Fibroblast of skin of back (primary cell): ENCODE data around the gene JUNB.
"Not testable (repeated sequence)": the region's sequence is repeated elsewhere in the genome, so short reads cannot be mapped to it uniquely, and the experiment has no call there.

Experiments used
- DNase-seq: peaks from one replicate; pipeline ENCODE4 v3.0.0-alpha.2; 2013

Gene JUNB

DNA sequence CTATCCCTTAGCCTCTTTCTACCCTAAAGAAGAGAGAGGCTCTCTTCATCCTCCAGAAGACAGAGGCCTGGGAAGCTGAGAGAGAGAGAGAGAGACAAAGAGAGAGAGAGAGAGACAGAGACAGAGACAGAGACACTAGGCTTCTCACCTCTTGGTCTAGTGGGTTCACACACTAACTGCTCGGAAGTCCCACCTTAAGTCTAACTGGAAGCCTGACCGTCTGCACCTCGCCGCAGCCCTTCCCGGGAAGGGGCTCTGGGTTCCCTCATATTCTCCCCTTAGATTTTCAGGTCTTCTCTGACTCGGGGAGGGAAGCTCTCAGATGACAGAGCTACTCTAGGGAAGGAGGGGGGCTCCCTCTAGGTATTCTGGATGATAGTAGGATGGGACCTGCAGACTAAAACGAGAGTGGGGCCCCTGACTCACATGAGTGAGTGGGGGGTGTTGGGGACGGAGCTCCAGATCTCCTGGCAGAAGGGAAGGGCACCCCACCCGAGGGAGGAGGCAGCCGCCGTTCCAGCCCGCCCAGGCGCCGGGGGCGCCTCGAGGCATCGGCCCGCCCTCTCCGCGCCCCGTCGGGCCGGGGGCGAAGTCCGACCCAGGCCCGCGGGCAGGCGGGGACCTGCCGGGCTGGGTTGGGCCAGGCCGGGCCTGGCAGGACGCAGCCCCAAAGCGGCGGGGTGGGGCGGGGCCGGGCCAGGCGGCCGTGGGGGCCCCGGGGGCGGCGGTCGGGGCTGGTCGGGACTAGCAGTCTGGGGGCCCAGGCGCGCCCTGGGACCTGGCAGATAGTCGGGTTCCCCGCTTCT is 2.0 kb upstream of the JUNB start:
- DNase-seq, result no peak

DNA sequence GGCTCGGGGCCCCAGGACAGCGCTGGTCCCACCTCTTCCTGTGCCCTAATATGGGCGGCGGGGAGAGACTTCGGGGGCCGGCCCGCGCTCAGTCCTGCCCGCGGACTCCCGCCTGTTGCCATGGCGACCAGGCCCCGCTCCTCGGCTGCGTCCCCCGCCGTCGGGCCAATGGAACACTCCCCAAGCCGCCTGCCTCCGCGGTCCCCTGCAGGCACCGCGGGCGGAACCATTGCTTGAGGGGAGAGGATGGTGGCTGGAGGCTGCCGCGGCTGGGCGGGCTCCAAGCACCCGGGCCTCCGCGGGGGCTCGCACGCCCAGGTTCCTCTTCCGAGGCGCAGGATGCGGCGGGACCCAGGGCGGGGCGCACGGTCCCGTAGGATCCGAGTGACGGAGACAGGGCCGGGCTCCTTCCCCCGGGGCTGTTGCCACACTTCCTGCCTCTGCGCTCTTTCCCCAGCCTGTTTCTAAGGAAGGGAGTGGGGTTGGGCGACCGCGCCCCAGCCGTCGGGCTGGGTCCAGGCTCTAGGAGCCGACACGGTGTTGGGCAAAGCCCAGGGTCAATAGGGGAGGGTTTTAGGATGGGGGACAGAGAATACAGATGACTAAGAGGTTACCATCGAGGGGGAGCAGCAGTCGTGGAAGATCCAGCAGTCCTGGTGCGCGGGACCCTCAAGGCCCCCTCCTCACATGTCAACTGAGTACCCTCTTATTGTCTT is 1.2 kb upstream of the JUNB start:
- peak; percentile 97 for DNase-seq

DNA sequence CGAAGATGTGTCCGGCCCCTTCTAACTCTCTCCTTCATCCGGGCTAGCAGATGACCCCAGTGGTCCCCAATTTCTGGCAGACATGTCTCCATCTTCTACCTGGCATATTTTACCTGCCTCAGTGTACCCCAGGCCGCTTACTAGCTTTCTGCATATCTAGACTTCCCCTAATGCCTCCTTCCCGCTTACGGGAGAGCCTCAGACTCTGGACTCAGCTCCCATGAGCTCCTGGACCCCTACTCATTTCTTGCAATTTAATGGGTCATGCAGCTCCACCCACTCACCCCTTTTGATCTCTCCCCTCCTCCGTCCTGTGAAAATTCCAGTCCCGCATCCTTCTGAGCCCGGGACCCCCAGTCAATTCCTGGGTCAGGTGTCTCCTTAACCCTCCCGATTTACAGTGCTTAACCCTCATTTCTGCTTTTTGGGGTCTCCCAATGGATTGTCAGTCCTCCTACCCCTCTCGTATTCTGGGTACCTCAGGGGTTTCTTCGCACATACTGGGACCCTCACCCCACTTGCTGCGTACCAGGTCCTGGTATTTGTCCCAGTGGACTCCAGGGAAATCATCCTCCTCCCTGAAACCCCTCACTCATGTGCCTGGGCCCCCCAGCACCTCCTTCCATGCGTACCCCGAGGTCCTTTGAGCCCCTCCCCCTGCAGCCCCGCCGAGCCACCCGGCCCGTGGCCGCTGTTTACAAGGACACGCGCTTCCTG is 500 bp upstream of the JUNB start:
- DNase-seq, result no peak

DNA sequence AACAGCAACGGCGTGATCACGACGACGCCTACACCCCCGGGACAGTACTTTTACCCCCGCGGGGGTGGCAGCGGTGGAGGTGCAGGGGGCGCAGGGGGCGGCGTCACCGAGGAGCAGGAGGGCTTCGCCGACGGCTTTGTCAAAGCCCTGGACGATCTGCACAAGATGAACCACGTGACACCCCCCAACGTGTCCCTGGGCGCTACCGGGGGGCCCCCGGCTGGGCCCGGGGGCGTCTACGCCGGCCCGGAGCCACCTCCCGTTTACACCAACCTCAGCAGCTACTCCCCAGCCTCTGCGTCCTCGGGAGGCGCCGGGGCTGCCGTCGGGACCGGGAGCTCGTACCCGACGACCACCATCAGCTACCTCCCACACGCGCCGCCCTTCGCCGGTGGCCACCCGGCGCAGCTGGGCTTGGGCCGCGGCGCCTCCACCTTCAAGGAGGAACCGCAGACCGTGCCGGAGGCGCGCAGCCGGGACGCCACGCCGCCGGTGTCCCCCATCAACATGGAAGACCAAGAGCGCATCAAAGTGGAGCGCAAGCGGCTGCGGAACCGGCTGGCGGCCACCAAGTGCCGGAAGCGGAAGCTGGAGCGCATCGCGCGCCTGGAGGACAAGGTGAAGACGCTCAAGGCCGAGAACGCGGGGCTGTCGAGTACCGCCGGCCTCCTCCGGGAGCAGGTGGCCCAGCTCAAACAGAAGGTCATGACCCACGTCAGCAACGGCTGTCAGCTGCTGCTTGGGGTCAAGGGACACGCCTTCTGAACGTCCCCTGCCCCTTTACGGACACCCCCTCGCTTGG is 966 bp downstream of the JUNB start:
- DNase-seq, result peak; percentile 60

- no peak for DNase-seq
These were observed 1.6 kb downstream of the JUNB start for GRCh38 chr19:12792853-12793289.

DNA sequence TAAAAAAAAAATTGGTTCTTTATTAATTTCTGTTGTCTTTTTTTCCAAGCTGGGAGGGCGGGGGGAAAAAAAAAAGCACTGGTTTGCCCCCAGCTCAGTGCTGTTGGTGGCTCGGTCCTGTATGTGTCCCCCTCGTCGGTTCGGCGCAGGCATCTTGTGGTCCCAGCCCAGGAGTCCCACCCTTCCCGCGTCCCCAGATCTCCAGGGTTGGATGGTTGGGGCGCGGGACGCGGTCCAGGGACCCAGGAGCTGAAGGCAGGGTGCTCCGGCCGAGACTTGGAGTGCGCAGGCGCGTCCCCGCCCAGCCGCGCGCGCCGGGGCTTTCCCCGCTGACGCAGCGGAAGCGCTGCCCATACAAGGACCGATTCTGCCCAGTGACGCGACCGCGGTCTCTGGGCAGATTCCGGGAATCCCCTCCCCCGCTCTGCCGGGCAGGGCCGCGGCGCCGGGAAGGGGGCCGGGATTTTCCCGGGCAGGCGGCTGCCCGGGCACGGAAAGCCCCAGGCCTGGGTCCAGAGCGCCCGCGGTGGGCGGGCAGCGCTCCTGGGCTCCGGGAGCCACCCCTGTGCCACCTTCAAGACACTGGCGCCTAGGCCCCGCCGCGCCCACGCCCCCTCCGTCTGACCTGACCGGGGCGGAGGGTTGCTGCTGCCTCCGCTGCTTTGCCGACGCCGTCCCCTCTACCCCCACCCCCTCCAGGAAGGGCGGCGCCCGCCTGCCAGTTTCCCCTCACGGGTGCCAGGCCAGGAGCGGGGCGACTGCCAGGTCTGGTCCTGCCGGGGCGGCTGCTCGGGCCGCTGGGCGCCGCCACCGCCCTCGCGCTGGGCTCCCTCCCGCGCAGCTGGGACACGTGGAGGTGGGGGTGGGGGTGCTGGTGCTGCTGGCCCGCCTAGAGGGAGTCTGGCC is 2.3 kb downstream of the JUNB start:
- peak; percentile 91 for DNase-seq

DNA sequence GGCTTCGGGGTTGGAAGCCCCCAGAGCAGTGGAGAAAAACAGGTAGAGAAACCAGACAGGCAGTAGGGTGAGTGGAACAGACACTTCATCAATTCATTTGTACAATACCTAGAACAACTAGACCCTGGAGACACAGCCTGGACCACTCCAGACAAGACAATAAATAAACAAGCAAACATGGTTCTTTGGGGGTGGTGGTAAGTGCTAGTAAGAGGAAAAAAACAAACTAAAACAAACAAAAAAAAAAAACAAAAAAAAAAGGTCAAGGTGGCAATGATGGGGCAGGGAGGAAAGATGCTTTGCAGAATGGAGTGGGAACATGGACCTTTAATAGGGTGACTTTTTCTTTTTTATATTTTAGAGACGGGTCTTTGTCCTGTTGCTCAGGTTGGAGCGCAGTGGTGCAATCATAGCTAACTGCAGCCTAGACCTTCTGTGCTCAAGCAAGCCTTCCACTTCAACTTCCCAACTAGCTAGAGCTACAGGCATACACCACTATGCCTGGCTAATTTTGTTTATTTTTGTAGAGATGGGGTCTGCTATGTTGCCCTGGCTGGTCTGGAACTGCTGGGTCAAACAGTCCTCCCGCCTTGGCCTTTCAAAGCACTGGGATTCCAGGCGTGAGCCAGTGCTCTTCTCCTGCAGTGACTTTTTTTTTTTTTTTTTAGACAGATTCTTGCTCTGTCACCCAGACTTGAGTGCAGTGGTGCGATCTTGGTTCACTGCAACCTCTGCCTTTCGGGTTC is 3.1 kb downstream of the JUNB start:
- DNase-seq, result no peak

DNA sequence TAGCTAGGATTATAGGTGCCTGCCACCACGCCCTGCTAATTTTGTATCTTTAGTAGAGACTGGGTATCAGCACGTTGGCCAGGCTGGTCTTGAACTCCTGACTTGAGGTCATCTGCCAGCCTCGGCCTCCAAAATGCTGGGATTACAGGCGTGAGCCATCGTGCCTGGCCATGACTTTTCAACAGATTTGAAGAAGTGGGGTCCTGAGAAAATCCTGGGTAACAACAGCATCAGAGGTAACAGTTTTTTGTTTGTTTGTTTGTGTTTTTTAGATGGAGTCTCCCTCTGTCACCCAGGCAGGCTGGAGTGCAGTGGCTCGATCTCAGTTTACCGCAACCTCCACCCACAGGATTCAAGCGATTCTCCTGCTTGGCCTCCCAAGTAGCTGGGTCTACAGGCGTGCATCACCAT is 3.7 kb downstream of the JUNB start:
- no peak for DNase-seq

GRCh38 chr19:12796146-12797071 is 5.1 kb downstream of the JUNB start:
- DNase-seq, result peak; percentile 79

- DNase-seq, result no peak
These were observed 5.9 kb downstream of the JUNB start for GRCh38 chr19:12797141-12797587.

- DNase-seq, result not testable (repeated sequence)
These were observed 6.3 kb downstream of the JUNB start for GRCh38 chr19:12797607-12798006.

DNA sequence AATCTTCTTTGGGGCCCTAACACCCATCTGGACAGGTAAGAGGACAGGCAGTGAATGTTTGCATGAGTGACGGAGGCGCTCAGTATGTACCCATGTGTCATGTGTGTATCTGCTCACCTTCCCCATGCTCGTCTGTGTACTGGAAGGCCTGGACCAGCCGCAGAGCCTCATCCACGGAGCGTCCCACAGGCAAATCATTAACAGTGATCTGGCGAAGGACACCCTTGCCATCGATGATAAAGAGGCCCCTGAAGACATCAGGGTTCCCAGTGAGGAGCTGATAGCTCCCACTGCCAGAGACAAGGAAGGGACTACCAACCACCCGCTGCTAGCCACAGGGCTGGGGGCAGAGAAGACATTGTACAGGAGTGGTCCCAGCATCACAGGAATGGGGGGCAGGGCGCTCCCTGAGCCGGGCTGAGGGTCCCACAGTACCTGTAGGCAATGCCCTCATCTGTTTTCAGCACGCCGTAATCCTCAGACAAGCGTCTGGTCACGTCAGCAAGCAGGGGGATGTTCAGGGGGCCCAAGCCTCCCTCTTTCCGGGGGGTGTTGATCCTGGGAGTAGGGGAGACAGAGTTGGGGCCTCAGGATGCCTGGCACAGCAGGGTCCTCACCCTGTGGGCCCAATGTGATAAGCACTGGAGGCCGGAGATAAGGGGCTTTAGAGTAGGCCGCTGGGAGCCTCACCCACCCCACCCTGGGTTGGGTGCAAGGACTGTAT is 8.6 kb downstream of the JUNB start:
- DNase-seq, result no peak

GRCh38 chr19:12800466-12800770 is 9.1 kb downstream of the JUNB start:
- DNase-seq, result no peak

DNA sequence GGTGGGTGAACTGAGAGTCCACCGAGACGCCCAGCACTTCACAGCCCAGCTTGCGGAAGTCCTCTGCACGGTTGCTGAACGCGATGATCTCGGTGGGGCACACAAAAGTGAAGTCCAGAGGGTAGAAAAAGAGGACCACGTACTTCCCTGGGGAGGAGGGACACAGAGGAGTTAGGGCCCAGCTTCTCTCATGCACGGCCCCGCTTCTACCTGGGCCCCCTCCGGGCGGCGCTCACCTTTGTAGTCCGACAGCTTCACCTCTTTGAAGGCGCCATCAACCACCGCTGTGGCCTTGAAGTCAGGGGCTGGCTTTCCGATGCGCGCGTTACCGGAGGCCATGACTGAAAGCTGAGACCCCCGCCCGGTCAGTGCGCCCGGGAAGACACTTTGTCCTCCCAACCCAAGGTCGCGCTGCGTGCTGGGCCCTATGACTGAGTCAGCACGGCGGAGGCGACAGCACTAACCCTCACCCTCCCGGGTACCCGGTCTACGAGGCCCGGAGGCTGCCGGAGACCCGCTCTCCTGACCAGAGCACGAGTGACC is 9.7 kb downstream of the JUNB start:
- DNase-seq, result no peak

DNA sequence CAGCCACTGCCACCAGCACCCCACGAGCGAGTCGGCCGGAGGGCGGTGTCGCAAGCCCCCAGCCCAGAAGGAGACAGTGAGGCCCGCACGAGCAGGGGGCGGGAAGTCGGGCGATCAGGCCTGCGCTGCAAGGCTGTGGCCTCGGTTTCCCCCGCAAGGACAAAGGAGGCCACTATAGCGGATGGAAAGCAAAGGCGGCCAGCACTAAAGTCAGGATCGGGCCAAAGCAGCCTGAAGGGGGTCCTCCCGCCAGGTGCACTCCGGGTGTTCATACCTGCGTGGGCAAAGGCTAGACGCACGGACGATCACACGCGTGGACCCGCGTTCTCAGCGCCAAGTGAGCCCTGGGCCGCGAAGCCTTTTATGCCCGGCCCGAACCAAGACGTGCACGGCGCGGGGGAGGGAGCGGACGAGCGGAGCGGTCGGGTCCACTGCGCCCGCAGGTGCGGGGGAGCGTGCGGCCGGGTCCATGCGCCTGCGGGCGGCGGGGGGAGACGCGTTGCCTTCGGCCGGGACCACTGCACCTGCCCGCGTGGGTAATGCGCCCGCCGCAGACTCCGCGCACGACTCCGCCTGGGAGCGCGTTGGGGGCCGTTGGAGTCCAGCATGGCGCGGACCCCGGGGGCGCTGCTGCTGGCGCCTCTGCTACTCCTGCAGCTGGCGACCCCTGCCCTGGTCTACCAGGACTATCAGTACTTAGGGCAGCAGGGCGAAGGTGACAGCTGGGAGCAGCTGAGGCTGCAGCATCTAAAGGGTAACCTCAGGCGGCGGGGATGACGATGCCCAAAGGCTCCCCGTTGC is 10.4 kb downstream of the JUNB start, which contains the start of the genes PRDX2 and THSD8:
PRDX2 (minus strand) TSS at position 335 of the 801 bp plus-strand sequence. CDS start 539 bp downstream, outside the sequence.
THSD8 (plus strand) TSS at position 604 of the 801 bp plus-strand sequence; CDS start at position 607, 3 bp downstream.
- peak; percentile 64 for DNase-seq

DNA sequence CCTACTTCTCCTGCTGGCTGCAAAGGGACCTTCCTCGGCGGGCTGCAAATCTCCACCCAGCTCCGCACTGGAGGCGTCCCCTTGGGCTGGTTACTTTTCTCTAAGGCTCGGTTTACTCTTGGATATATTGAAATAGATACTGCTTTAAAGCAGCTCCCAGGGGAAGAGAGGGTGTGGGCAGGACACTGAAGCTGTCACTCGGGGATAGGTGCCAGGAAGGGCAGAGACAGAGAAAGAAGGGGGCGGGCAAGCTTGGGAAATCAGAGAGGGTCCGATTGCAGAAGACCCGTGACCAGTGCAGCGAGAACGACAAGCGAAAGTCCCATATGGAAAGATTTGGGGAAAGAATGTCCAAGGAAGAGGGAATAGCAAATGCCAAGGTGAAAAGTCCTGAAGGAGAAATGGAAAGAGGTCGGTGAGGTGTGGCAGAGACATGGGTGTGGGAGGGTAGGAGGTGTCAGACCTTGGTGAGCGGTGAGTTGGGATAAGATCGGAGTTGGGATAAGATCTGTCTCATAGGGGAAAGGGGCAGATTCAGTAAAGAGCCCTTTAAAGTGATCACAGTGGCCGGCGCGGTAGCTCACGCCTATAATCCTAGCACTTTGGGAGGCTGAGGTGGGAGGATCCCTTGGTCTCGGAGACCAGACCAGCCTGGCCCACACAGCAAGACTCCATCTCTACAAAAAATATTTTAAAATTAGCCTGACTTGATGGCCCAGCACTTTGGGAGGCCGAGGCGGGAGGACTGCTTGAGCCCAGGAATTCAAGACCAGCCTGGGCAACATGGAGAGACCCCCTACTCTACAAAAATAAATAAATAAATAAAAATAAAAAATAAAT is 11.2 kb downstream of the JUNB start:
- no peak for DNase-seq
